HL-60 (cell line): Measurements from ENCODE around the gene LIMK1.

Source experiments
- DNase-seq, 2 experiments: peaks; one replicate each; pipeline ENCODE4 v3.0.0-alpha.2; 2010 to 2020; ENCODE audit warnings: low read depth in 1 of 2, low spot score in 1 of 2
- H3K27ac ChIP-seq: fragments of 250-450 bp; sonication (Bioruptor Pico); replicated peaks from 2 replicates; pipeline ENCODE4 v1.5.1; 2020; ENCODE audit warnings: mild to moderate bottlenecking, moderate library complexity
- H3K27me3 ChIP-seq: fragments of 250-450 bp; sonication (Bioruptor Pico); 2 replicates; pipeline ENCODE4 v1.5.1; 2021; ENCODE audit warnings: mild to moderate bottlenecking, moderate library complexity; ENCODE audit not compliant: insufficient read depth, poor library complexity, severe bottlenecking
- H3K4me3 ChIP-seq: replicated peaks from 2 replicates; pipeline ENCODE4 v1.5.1; 2011; ENCODE audit warnings: mild to moderate bottlenecking, control low read depth, low read length; ENCODE audit not compliant: insufficient read depth
- GABPA ChIP-seq: IDR thresholded peaks from 2 replicates; pipeline ENCODE4 v1.6.1; 2012; ENCODE audit warnings: low read depth
- POLR2AphosphoS5 ChIP-seq: IDR thresholded peaks from 2 replicates; pipeline ENCODE4 v1.6.1; 2012; ENCODE audit warnings: low read depth
- SPI1 ChIP-seq: IDR thresholded peaks from 2 replicates; pipeline ENCODE4 v1.6.1; 2012; ENCODE audit warnings: low read depth, mild to moderate bottlenecking, borderline replicate concordance
- TF ChIP-seq, protein P1 (sequence below): IDR thresholded peaks from 2 replicates; pipeline ENCODE4 v1.6.1; 2012; ENCODE audit warnings: low read depth; ENCODE audit not compliant: insufficient replicate concordance
- TF ChIP-seq, protein P2 (sequence below): IDR thresholded peaks from one replicate; pipeline ENCODE4 v1.5.1; 2011; ENCODE audit warnings: low read length, control low read depth, inconsistent platforms; ENCODE audit not compliant: insufficient read depth

LIMK1 gene

GRCh38 chr7:74134117-74134620, 50.6 kb downstream of the LIMK1 start:
- Histone ChIP-seq H3K27me3 (no peaks in the 10 kb centered on the region), H3K4me3 (no peak overlapping the region), H3K27ac (no peak overlapping the region)
- no peak for TF ChIP-seq GABPA
- TF ChIP-seq, protein P1, sequence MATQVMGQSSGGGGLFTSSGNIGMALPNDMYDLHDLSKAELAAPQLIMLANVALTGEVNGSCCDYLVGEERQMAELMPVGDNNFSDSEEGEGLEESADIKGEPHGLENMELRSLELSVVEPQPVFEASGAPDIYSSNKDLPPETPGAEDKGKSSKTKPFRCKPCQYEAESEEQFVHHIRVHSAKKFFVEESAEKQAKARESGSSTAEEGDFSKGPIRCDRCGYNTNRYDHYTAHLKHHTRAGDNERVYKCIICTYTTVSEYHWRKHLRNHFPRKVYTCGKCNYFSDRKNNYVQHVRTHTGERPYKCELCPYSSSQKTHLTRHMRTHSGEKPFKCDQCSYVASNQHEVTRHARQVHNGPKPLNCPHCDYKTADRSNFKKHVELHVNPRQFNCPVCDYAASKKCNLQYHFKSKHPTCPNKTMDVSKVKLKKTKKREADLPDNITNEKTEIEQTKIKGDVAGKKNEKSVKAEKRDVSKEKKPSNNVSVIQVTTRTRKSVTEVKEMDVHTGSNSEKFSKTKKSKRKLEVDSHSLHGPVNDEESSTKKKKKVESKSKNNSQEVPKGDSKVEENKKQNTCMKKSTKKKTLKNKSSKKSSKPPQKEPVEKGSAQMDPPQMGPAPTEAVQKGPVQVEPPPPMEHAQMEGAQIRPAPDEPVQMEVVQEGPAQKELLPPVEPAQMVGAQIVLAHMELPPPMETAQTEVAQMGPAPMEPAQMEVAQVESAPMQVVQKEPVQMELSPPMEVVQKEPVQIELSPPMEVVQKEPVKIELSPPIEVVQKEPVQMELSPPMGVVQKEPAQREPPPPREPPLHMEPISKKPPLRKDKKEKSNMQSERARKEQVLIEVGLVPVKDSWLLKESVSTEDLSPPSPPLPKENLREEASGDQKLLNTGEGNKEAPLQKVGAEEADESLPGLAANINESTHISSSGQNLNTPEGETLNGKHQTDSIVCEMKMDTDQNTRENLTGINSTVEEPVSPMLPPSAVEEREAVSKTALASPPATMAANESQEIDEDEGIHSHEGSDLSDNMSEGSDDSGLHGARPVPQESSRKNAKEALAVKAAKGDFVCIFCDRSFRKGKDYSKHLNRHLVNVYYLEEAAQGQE, result no peak
- TF ChIP-seq, protein P2, sequence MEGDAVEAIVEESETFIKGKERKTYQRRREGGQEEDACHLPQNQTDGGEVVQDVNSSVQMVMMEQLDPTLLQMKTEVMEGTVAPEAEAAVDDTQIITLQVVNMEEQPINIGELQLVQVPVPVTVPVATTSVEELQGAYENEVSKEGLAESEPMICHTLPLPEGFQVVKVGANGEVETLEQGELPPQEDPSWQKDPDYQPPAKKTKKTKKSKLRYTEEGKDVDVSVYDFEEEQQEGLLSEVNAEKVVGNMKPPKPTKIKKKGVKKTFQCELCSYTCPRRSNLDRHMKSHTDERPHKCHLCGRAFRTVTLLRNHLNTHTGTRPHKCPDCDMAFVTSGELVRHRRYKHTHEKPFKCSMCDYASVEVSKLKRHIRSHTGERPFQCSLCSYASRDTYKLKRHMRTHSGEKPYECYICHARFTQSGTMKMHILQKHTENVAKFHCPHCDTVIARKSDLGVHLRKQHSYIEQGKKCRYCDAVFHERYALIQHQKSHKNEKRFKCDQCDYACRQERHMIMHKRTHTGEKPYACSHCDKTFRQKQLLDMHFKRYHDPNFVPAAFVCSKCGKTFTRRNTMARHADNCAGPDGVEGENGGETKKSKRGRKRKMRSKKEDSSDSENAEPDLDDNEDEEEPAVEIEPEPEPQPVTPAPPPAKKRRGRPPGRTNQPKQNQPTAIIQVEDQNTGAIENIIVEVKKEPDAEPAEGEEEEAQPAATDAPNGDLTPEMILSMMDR, result no peak
- no peak for TF ChIP-seq POLR2AphosphoS5
- no peak for DNase-seq

DNA sequence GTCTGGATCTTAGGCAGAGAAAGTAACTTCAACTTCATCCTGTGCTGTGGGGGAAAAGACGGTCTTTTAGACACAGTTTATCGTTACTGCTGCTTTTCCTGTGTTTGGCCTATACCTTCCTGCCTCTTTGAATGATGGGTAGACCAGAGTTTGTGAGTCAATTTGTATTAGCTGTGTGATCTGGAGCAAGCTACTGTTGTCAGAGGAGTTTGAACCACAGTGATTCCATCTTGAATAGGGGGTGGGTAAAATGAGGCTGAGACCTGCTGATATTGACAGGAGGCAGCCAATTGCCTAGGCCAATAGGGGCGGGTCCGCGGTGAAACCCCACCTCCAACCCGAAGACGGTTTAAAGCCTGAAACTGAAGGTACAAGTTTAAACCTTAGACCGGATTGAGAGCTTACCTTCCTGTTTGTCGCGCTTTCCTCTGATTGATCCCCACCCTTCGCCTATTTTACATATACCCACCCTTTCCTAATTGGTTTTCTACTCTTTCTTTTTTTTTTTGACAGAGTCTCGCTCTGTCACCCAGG, 54.8 kb downstream of the LIMK1 start:
- Histone ChIP-seq H3K27ac (no peak overlapping the region), H3K27me3 (no peaks in the 10 kb centered on the region), H3K4me3 (no peak overlapping the region)
- TF ChIP-seq, protein P2, result no peak
- TF ChIP-seq GABPA, result no peak
- no peak for TF ChIP-seq SPI1
- no peak for TF ChIP-seq POLR2AphosphoS5
- TF ChIP-seq, protein P1, result no peak
- no peak for DNase-seq

GRCh38 chr7:74138945-74139843, 55.6 kb downstream of the LIMK1 start:
- DNase-seq, result no peak
- TF ChIP-seq, protein P1, result no peak
- TF ChIP-seq, protein P2, result no peak
- TF ChIP-seq GABPA (no peak), SPI1 (no peak), POLR2AphosphoS5 (no peak)
- Histone ChIP-seq H3K4me3 (no peak overlapping the region), H3K27ac (no peak overlapping the region), H3K27me3 (no peaks in the 10 kb centered on the region)
